Right lobe of liver (tissue), 6 donors: ENCODE measurements around the gene DCAF15. TPM values are rescaled to one million over a fixed set of nuclear protein-coding genes. Genes with fewer than 3 reads are reported as not detected.

Source experiments
- ATAC-seq, 4 donors: fragments of 200-7000 bp; cut with Tn5 transposase; one replicate each; pipeline ENCODE4 v1.9.1; 2020; ENCODE audit warnings: mild to moderate bottlenecking in 4 of 4, moderate library complexity in 4 of 4
- DNase-seq, 3 donors: peaks; one replicate each; pipeline ENCODE4 v3.0.0-alpha.2; 2020
- H3K27ac ChIP-seq, 3 donors: fragments of 200-600 bp; one replicate each; pipeline ENCODE4 v1.8.0; 2022
- H3K27me3 ChIP-seq, 2 donors: fragments of 200-600 bp; one replicate each; pipeline ENCODE4 v1.8.0; 2022
- H3K36me3 ChIP-seq, 4 donors: fragments of 200-600 bp; sonication (generic) in 1 of 4; one replicate each; pipeline versions ENCODE4 v1.5.1 to v1.8.0; 2017 to 2022; ENCODE audit warnings: control low read depth in 1 of 4
- H3K4me1 ChIP-seq, 4 donors: fragments of 200-600 bp; sonication (generic) in 1 of 4; one replicate each; pipeline versions ENCODE4 v1.5.1 to v1.8.0; 2017 to 2022; ENCODE audit warnings: control low read depth in 1 of 4
- H3K4me3 ChIP-seq, 3 donors: fragments of 200-600 bp; one replicate each; pipeline ENCODE4 v1.8.0; 2022
- H3K9me3 ChIP-seq, 4 donors: fragments of 200-600 bp; sonication (generic) in 1 of 4; one replicate each; pipeline versions ENCODE4 v1.5.1 to v1.8.0; 2017 to 2022; ENCODE audit warnings: control low read depth in 1 of 4
- POLR2A ChIP-seq: fragments of 450-650 bp; IDR thresholded peaks from one replicate; pipeline ENCODE4 v1.6.1; 2017; ENCODE audit warnings: antibody characterized with exemption, mild to moderate bottlenecking
- WGBS: methylation state at CpG from one replicate; pipeline ENCODE4 v1.1.6; 2018; ENCODE audit warnings: low coverage, low lambda C conversion rate; ENCODE audit not compliant: insufficient coverage; ENCODE audit errors: missing lambda C conversion rate; 5-methylcytosine and 5-hydroxymethylcytosine counted together
- intact Hi-C, 2 donors: fragments of 100-400 bp; cut with DNase I; formaldehyde crosslinking; loops; one replicate each; pipeline versions ENCODE4 v1.11.2 to v1.14.1; 2022
- total RNA-seq, 6 experiments: library from RNA; depleted of rRNA in 2 of 6; stranded (reverse); fragments of >200 nt in 2 of 6; fragmentation: NEBNext Ultra II Directional in 3 of 6; extraction: Animal tissue kit (Norgen Biotek cat#: 25700) in 3 of 6; gene quantifications; one replicate each; pipeline versions ENCODE4 v1.1.0 to v1.2.4, GENCODE V29; 2016 to 2023
- TF ChIP-seq, protein P1 (sequence below), 4 donors: fragments of 200-600 bp in 3 of 4; fragments of 450-650 bp in 1 of 4; IDR thresholded peaks; one replicate each; pipeline versions ENCODE4 v1.5.1 to v1.8.0; 2016 to 2022; ENCODE audit warnings: antibody characterized with exemption in 4 of 4, mild to moderate bottlenecking in 2 of 4
- donor health status: DM: no; HTN: yes; CAD: no.
- donor health status: DM: no; HTN: no; CAD: no.
- donor health status: DM: no; HTN: no; CAD: no.
- donor health status: DM: no; HTN: yes; CAD: no.
- donor health status: DM: no; HTN: yes; CAD: no.

The DCAF15 gene
- total RNA-seq, 6 experiments from 2014 or later: 5.6 to 8.7 (median 7.7) TPM

DNA sequence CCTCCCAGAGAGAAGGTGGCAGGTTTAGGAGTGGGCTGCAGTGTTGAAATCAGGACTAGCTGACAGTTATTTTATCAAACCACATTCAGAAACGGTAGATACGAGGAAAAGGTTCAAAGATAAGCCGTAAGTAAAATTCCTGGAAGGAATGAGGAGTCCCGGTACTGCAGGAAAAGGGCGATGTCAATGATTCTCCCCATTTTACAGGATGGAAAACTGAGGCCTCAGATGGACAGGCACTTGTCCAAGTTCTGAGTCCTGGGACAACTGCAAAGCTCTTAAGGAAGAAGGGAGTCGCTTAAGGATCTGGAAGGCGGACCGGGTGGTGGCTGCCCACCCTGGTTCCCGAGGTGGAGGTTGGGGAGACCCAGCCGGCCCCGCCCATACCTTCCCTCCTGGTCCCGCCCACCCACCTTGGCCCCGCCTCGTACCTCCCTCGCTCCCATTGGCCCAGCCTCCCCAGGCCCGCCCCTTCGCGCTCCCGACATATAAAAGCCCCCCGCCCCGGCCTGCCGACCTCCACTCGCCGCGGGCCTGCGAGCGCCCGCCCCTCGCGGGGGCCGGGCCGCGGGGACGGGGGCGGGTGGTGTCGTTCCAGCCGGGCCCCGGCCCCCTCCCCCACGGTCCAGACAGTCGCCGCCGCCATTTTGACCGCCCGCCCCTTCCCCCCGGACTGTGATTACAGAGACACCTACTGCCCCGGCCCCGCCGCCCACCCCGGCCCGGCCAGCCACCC is 53.2 kb downstream of the DCAF15 start:
- Histone ChIP-seq H3K4me3 (peak overlapping the region; percentile 68 to 92 (median 88)), H3K27me3 (no peaks in the 10 kb centered on the region), H3K36me3 (no peaks in the 10 kb centered on the region), H3K4me1 (peaks cover 0 to 16% (median 0%) of the 10 kb centered on the region in 4 donors), H3K27ac (peak overlapping the region; percentile 97 to 99 (median 97)), H3K9me3 (no peaks in the 10 kb centered on the region)
- DNase-seq: peak; percentile 97 to 98 (median 97)
- intact Hi-C loops: no loop called here
- TF ChIP-seq POLR2A: peak; percentile 38
- TF ChIP-seq, protein P1, sequence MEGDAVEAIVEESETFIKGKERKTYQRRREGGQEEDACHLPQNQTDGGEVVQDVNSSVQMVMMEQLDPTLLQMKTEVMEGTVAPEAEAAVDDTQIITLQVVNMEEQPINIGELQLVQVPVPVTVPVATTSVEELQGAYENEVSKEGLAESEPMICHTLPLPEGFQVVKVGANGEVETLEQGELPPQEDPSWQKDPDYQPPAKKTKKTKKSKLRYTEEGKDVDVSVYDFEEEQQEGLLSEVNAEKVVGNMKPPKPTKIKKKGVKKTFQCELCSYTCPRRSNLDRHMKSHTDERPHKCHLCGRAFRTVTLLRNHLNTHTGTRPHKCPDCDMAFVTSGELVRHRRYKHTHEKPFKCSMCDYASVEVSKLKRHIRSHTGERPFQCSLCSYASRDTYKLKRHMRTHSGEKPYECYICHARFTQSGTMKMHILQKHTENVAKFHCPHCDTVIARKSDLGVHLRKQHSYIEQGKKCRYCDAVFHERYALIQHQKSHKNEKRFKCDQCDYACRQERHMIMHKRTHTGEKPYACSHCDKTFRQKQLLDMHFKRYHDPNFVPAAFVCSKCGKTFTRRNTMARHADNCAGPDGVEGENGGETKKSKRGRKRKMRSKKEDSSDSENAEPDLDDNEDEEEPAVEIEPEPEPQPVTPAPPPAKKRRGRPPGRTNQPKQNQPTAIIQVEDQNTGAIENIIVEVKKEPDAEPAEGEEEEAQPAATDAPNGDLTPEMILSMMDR (IDR thresholded peaks at IDR 0.05): no peak
- 0% methylated on average over 5 of the region's 50 CpGs for WGBS
- peak; percentile 69 to 79 (median 75) for ATAC-seq

DNA sequence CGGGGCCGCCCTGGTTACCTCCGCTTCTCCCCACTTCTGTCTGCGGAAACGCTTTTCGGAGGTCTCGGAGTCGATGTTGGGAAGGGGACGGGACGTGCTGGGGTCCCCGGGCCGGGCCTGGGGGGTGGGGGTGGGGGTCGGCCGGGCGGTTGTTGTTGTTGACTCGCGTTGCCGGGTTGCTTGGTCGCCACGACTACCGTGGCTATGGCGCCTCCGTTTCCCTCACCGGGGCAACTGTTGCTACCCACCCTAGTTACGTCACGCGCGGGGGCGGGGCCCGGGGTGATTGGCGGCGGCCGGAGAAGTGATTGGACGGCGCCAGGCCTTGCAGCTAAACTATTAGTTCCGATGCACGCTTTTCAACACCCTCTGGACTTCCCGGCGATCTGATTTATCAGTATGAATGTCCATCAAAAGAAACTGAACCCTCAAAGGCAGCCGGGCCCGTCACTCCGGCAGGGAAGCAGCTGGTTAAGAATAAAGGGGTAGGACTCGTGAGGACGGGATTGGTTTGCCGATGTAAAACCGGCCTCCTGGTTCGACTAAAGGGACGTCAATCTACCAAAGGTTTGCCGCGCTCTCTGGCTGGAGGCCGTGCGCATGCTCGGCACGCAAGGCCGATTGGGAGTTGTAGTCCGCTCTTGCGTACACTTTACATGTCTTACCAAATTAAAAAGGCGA is 53.9 kb downstream of the DCAF15 start, which contains the start of gene RFX1:
Gene RFX1, minus strand, starts transcription at position 236 of the 681 bp plus-strand sequence. CDS start 12,477 bp downstream, outside the sequence.
- no peaks in the 10 kb centered on the region for H3K27me3 ChIP-seq
- H3K27ac ChIP-seq: peak within 1 kb of the TSS; percentile 97 to 100 (median 99)
- ATAC-seq: peak; percentile 77 to 88 (median 80)
- H3K4me3 ChIP-seq: peak within 1 kb of the TSS; percentile 76 to 92 (median 88)
- peak; percentile 99 to 100 (median 100) for DNase-seq
- TF ChIP-seq, protein P1 (IDR thresholded peaks at IDR 0.05): no peak
- no peak for TF ChIP-seq POLR2A
- no peaks in the 10 kb centered on the region for H3K36me3 ChIP-seq
- under 1% methylated on average over 24 of the region's 58 CpGs for WGBS
- intact Hi-C loops: no loop called here
- H3K4me1 ChIP-seq: peaks cover 0 to 16% (median 0%) of the 10 kb centered on the region in 4 donors
- H3K9me3 ChIP-seq: no peaks in the 10 kb centered on the region

DNA sequence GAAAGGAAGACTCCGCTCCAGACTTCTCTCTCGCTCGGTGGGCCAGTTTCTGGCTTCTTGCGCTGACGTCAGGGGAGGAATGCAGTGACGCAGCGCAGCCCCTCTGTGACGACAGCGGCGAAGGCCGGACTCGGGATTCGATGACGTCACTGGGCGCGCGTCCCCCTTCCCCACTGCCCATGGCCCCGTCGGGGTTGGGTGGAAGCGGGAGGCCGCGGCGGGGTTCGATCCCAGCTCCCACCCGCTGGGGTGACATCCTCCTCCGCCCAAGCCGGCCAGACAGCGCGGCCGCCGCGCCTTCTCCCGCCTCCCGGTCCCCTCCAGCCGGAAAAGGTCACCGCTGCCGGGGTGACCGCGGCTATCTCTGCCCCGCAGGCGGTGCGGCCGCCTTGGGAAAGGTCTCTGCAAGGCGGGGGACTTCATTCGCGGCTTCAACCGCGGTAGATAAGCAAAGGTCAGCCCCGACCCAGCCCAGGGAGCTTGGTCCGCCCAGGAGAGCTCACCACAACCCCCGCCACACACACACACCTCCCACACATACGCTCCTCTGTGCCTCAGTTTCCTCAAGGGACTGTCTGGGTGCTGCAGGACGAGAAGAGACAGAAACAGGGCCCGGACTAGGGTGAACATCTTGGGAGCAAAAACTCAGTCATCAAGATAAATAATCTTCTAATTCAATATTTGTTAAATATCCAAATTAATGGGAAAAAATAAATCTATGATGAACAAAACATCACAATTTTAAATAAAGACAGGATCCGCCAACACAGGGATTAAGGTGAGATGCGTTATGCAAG is 54.7 kb downstream of the DCAF15 start:
- TF ChIP-seq, protein P1 (IDR thresholded peaks at IDR 0.05): no peak
- peak; percentile 76 for TF ChIP-seq POLR2A
- Histone ChIP-seq H3K4me3 (peak overlapping the region; percentile 57 to 76 (median 74)), H3K27ac (peak overlapping the region; percentile 97 to 100 (median 99)), H3K36me3 (no peaks in the 10 kb centered on the region), H3K9me3 (no peaks in the 10 kb centered on the region), H3K4me1 (peaks cover 0 to 16% (median 0%) of the 10 kb centered on the region in 4 donors), H3K27me3 (no peaks in the 10 kb centered on the region)
- intact Hi-C loops: no loop called here
- ATAC-seq (peak; percentile 39 to 50 (median 45)), DNase-seq (peak; percentile 87 to 90 (median 89))
- 10% methylated on average over 17 of the region's 56 CpGs for WGBS

Other genes with a start within 250 kb of the DCAF15 start
- 10 to 100 TPM; 14.5 to 30.5 (median 24.1) TPM for gene MRI1, start 188.0 kb upstream of the DCAF15 start, total RNA-seq
- gene C19orf53, start 178.1 kb upstream of the DCAF15 start, total RNA-seq: 100 to 1,000 TPM in 2 of 6 experiments, 10 to 100 TPM in 4; 30.6 to 227 (median 32.8) TPM
- 1 to 10 TPM in 5 of 6 experiments, under 1 TPM in 1; 0.98 to 3.7 (median 1.7) TPM for gene ZSWIM4, start 157.1 kb upstream of the DCAF15 start, total RNA-seq
- gene NANOS3, start 75.4 kb upstream of the DCAF15 start, total RNA-seq: not detected
- 1 to 10 TPM in 4 of 6 experiments, under 1 TPM in 2; 0.34 to 3.7 (median 1.2) TPM for gene BRME1, start 46.4 kb upstream of the DCAF15 start, total RNA-seq
- gene CC2D1A, start 46.3 kb upstream of the DCAF15 start, total RNA-seq: 10 to 100 TPM; 16.5 to 29.8 (median 18.1) TPM
- gene PODNL1, start 14.1 kb upstream of the DCAF15 start, total RNA-seq: under 1 TPM in 2 of 6 experiments, not detected in 4; 0.19 to 0.33 TPM
- gene RFX1, start 53.8 kb downstream of the DCAF15 start, total RNA-seq: 1 to 10 TPM; 2.5 to 9.3 (median 5.7) TPM
- gene RLN3, start 75.6 kb downstream of the DCAF15 start, total RNA-seq: not detected
- gene IL27RA, start 79.3 kb downstream of the DCAF15 start, total RNA-seq: 1 to 10 TPM; 1.1 to 3.0 (median 1.5) TPM
- 10 to 100 TPM in 4 of 6 experiments, 1 to 10 TPM in 2; 5.3 to 33.9 (median 17.0) TPM for gene PALM3, start 109.6 kb downstream of the DCAF15 start, total RNA-seq
- gene MISP3, start 120.3 kb downstream of the DCAF15 start, total RNA-seq: 10 to 100 TPM in 1 of 6 experiments, 1 to 10 TPM in 5; 3.6 to 12.0 (median 6.1) TPM
- under 1 TPM in 1 of 6 experiments, not detected in 5; 0.27 TPM for gene C19orf67, start 133.3 kb downstream of the DCAF15 start, total RNA-seq
- 10 to 100 TPM in 5 of 6 experiments, 1 to 10 TPM in 1; 10.0 to 25.3 (median 15.6) TPM for gene SAMD1, start 138.2 kb downstream of the DCAF15 start, total RNA-seq
- 10 to 100 TPM; 54.8 to 87.5 (median 63.1) TPM for gene PRKACA, start 165.3 kb downstream of the DCAF15 start, total RNA-seq
- 1 to 10 TPM in 2 of 6 experiments, under 1 TPM in 4; 0.24 to 5.3 (median 0.61) TPM for gene ASF1B, start 184.1 kb downstream of the DCAF15 start, total RNA-seq